B cell (primary cell): ENCODE data around the gene SPEN. TPM values are rescaled to one million over a fixed set of nuclear protein-coding genes. Genes with fewer than 3 reads are reported as not detected.

ENCODE experiments used
- ATAC-seq: fragments of 200-7000 bp; cut with Tn5 transposase; one replicate; pipeline ENCODE4 v1.10.0; 2021; ENCODE audit warnings: low read depth, mild to moderate bottlenecking, moderate number of reproducible peaks, moderate library complexity
- CTCF ChIA-PET: fragments of 350-600 bp; sonication (Branson Sonifier 250); formaldehyde crosslinking; loops from one replicate; lab custom pipeline; 2021; ENCODE audit warnings: antibody characterized with exemption, inconsistent platforms; lab: Charles Lee
- POLR2A ChIA-PET: fragments of 350-600 bp; sonication (Branson Sonifier 250); formaldehyde crosslinking; loops from one replicate; lab custom pipeline; 2021; ENCODE audit warnings: antibody characterized with exemption; lab: Charles Lee
- DNase-seq: peaks from one replicate; pipeline ENCODE4 v3.0.0; 2013
- H2AFZ ChIP-seq: 2 replicates; pipeline ENCODE4 v1.6.1; 2012; ENCODE audit warnings: mild to moderate bottlenecking, low read depth, low read length; ENCODE audit not compliant: insufficient read depth, poor library complexity, severe bottlenecking
- H3K27ac ChIP-seq, 2 donors: 1 replicate in 1 of 2; 2 replicates in 1 of 2; pipeline ENCODE4 v1.5.1; 2012 to 2013; ENCODE audit warnings: low read length in 2 of 2, mild to moderate bottlenecking in 2 of 2, moderate library complexity in 1 of 2
- H3K27me3 ChIP-seq, 4 experiments: fragments of 200-600 bp in 1 of 4; sonication (generic) in 1 of 4; replicated peaks in 1 of 4; 1 replicate in 2 of 4; 2 replicates in 2 of 4; pipeline versions ENCODE4 v1.6.1 to v1.7.0; 2013 to 2016; ENCODE audit warnings: low read length in 3 of 4, mild to moderate bottlenecking in 2 of 4, mixed read lengths in 1 of 4, moderate library complexity in 1 of 4; ENCODE audit not compliant: insufficient read depth in 4 of 4, control insufficient read depth in 3 of 4; ENCODE audit errors: control extremely low read depth in 1 of 4
- H3K36me3 ChIP-seq, 2 experiments: replicated peaks in 1 of 2; 1 replicate in 1 of 2; 2 replicates in 1 of 2; pipeline versions ENCODE4 v1.6.1 to v1.7.1; 2013; ENCODE audit warnings: low read length in 1 of 2; ENCODE audit not compliant: insufficient read depth in 2 of 2, control insufficient read depth in 1 of 2; ENCODE audit errors: control extremely low read depth in 1 of 2, extremely low read depth in 1 of 2
- H3K4me1 ChIP-seq, 2 donors: fragments of 200-600 bp in 1 of 2; sonication (generic) in 1 of 2; 1 replicate in 1 of 2; 2 replicates in 1 of 2; pipeline versions ENCODE4 v1.5.1 to v1.6.1; 2013 to 2017; ENCODE audit warnings: low read length in 2 of 2; ENCODE audit not compliant: control insufficient read depth in 2 of 2, insufficient read depth in 2 of 2
- H3K4me2 ChIP-seq: replicated peaks from 2 replicates; pipeline ENCODE3; 2012; ENCODE audit warnings: mild to moderate bottlenecking, low read depth, low read length; ENCODE audit not compliant: poor library complexity, severe bottlenecking
- H3K4me3 ChIP-seq, 5 experiments: fragments of 200-600 bp in 1 of 5; sonication (generic) in 1 of 5; 1 replicate in 3 of 5; 2 replicates in 2 of 5; pipeline versions ENCODE4 v1.5.1 to v1.7.0; 2011 to 2016; ENCODE audit warnings: low read length in 4 of 5, mild to moderate bottlenecking in 4 of 5, low read depth in 2 of 5, control low read depth in 1 of 5, moderate library complexity in 1 of 5; ENCODE audit not compliant: insufficient read depth in 1 of 5; ENCODE audit errors: control extremely low read depth in 1 of 5, extremely low read depth in 1 of 5
- H3K79me2 ChIP-seq: fragments of 200-600 bp; sonication (generic); one replicate; pipeline ENCODE4 v1.6.0; 2016; ENCODE audit warnings: low read length; ENCODE audit not compliant: control insufficient read depth, insufficient read depth
- H3K9ac ChIP-seq: fragments of 200-600 bp; sonication (generic); 2 replicates; pipeline ENCODE4 v1.6.1; 2017; ENCODE audit warnings: mild to moderate bottlenecking, low read length, moderate library complexity
- H3K9me3 ChIP-seq, 3 donors: one replicate each; pipeline versions ENCODE4 v1.6.1 to v1.7.1; 2013; ENCODE audit warnings: low read length in 2 of 3; ENCODE audit not compliant: control insufficient read depth in 2 of 3, insufficient read depth in 1 of 3; ENCODE audit errors: control extremely low read depth in 1 of 3
- H4K20me1 ChIP-seq: 2 replicates; pipeline ENCODE4 v1.6.0; 2012; ENCODE audit warnings: mild to moderate bottlenecking, low read length; ENCODE audit not compliant: insufficient read depth, control insufficient read depth, poor library complexity, severe bottlenecking
- H3K27ac Mint-ChIP-seq: one replicate; pipeline ENCODE4 v1.8.0; 2021; ENCODE audit warnings: mixed read lengths
- H3K27me3 Mint-ChIP-seq: one replicate; pipeline ENCODE4 v1.8.0; 2021; ENCODE audit warnings: mixed read lengths
- H3K4me1 Mint-ChIP-seq: one replicate; pipeline ENCODE4 v1.8.0; 2021; ENCODE audit warnings: mixed read lengths
- H3K4me3 Mint-ChIP-seq: one replicate; pipeline ENCODE4 v1.8.0; 2021; ENCODE audit warnings: mixed read lengths
- H3K9me3 Mint-ChIP-seq: one replicate; pipeline ENCODE4 v1.8.0; 2022; ENCODE audit warnings: mixed read lengths; ENCODE audit not compliant: insufficient read depth
- EZH2 ChIP-seq: IDR thresholded peaks from 2 replicates; pipeline ENCODE4 v1.6.1; 2012; ENCODE audit warnings: borderline replicate concordance, low read depth, mild to moderate bottlenecking, moderate library complexity, low read length; ENCODE audit not compliant: insufficient read depth, poor library complexity, severe bottlenecking
- WGBS: methylation state at CpG from one replicate; pipeline ENCODE4 v1.1.5; 2013; ENCODE audit warnings: missing lambda C conversion rate; ENCODE audit not compliant: insufficient coverage; 5-methylcytosine and 5-hydroxymethylcytosine counted together
- intact Hi-C: fragments of 100-400 bp; cut with micrococcal nuclease; formaldehyde crosslinking; loops from one replicate; pipeline ENCODE4 v1.10.0; 2022
- polyA plus RNA-seq: library from polyadenylated mRNA; depleted of rRNA; stranded (reverse); fragments of >200 nt; gene quantifications from 2 replicates; pipeline ENCODE4 v1.2.3, GENCODE V29; 2012
- total RNA-seq, 2 donors: library from RNA; stranded (reverse); fragments of 120-200 nt in 1 of 2; gene quantifications; 1 replicate in 1 of 2; 2 replicates in 1 of 2; pipeline versions ENCODE4 v1.2.3 to v1.2.4, GENCODE V29; 2013 to 2022
- TF ChIP-seq, protein P1 (sequence below): fragments of 200-600 bp; IDR thresholded peaks from one replicate; pipeline ENCODE4 v1.8.0; 2022; ENCODE audit warnings: antibody characterized with exemption, mild to moderate bottlenecking

The SPEN gene
- total and polyA plus RNA-seq, 2 donors (not counting 1 experiment from before 2014, with no cell fraction given), result 29.1 to 126 TPM

DNA sequence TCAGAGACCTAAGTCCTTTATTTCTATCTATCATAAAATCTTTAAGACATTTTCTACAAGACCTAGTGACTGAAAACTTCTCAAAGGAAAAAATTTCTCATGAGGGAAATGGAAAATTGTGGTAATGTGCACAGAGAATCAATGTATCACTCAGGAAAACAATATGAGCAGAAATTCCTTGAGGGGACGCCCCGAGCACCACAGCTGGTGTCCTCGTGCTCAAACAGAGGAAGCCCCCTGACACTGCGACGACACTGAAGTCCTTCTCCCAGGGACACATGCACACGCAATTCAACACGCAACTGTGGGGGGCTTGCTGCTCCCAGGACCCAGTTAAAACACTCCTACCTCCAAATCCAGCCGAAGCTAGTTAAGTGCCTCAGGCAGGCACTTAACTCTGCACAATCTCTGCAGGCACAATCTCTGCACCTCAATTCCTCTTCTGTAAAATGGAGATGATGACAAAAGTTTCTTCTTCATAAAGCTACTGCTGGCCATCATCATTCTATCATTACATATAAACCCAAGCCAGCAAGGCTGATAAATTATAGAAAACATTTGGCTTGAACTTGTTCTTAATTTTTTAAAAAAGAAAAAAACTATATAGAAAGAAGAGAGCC is 112.4 kb downstream of the SPEN start:
- Histone ChIP-seq H3K9me3 (no peaks in the 10 kb centered on the region), H3K36me3 (peaks cover 0 to 7% of the 10 kb centered on the region in 2 experiments), H4K20me1 (peaks cover 25% of the 10 kb centered on the region), H3K9ac (no peak overlapping the region), H3K4me1 (peaks cover 30 to 36% of the 10 kb centered on the region in 2 donors), H2AFZ (no peak overlapping the region), H3K4me2 (no peak overlapping the region), H3K79me2 (peaks cover 87% of the 10 kb centered on the region), H3K27ac (no peak overlapping the region), H3K27me3 (no peaks in the 10 kb centered on the region), H3K4me3 (no peak overlapping the region)
- H3K9me3 Mint-ChIP-seq, result no peaks in the 10 kb centered on the region
- no peak for ATAC-seq
- H3K4me1 Mint-ChIP-seq, result peaks cover 67% of the 10 kb centered on the region
- TF ChIP-seq, protein P1, sequence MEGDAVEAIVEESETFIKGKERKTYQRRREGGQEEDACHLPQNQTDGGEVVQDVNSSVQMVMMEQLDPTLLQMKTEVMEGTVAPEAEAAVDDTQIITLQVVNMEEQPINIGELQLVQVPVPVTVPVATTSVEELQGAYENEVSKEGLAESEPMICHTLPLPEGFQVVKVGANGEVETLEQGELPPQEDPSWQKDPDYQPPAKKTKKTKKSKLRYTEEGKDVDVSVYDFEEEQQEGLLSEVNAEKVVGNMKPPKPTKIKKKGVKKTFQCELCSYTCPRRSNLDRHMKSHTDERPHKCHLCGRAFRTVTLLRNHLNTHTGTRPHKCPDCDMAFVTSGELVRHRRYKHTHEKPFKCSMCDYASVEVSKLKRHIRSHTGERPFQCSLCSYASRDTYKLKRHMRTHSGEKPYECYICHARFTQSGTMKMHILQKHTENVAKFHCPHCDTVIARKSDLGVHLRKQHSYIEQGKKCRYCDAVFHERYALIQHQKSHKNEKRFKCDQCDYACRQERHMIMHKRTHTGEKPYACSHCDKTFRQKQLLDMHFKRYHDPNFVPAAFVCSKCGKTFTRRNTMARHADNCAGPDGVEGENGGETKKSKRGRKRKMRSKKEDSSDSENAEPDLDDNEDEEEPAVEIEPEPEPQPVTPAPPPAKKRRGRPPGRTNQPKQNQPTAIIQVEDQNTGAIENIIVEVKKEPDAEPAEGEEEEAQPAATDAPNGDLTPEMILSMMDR, result no peak
- TF ChIP-seq EZH2, result no peak
- ChIA-PET POLR2A (interaction anchor here (0.5 to 2.8 kb wide), 2 partner anchors 9 to 123 kb away, joined by 5 to 10 read pairs; no protein-coding TSS in a partner anchor), CTCF (interaction anchor here (1.2 to 5.3 kb wide), 2 partner anchors 94 to 144 kb away, joined by 3 to 19 read pairs; no protein-coding TSS in a partner anchor)
- no peak overlapping the region for H3K4me3 Mint-ChIP-seq
- intact Hi-C loops, result no loop called here
- no peak for DNase-seq
- H3K27ac Mint-ChIP-seq, result peak overlapping the region; percentile 81
- WGBS, result 84% methylated on average over 7 of the region's 8 CpGs
- no peaks in the 10 kb centered on the region for H3K27me3 Mint-ChIP-seq

DNA sequence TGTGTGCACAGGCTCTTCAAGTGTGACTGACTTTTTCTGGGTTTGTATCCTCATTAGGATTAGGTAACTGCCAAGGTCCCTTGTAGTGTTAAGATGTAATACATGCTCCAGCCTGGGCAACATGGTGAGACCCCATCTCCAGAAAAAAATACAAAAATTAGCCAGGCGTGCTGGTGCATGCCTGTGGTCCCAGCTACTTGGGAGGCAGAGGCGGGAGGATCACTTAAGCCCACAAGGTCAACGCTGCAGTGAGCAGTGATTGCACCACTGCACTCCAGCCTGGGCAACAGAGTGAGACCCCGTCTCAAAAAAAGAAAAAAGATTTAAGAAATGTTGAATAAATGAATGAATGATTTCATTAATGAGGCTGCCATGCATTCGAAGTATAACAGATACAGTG is 113.3 kb downstream of the SPEN start:
- Mint-ChIP-seq H3K9me3 (no peaks in the 10 kb centered on the region), H3K27me3 (no peaks in the 10 kb centered on the region), H3K27ac (peak overlapping the region; percentile 37), H3K4me1 (peaks cover 74% of the 10 kb centered on the region), H3K4me3 (no peak overlapping the region)
- H3K27me3 ChIP-seq, result no peaks in the 10 kb centered on the region
- peaks cover 39 to 45% of the 10 kb centered on the region in 2 donors for H3K4me1 ChIP-seq
- TF ChIP-seq EZH2, result no peak
- TF ChIP-seq, protein P1, result no peak
- no peaks in the 10 kb centered on the region for H3K9me3 ChIP-seq
- intact Hi-C loops, result no loop called here
- no peak overlapping the region for H3K27ac ChIP-seq
- no peak for ATAC-seq
- CTCF ChIA-PET, result interaction anchor here (1.1 to 1.5 kb wide), 2 partner anchors 13 to 23 kb away, joined by 3 to 7 read pairs; no protein-coding TSS in a partner anchor
- H3K4me2 ChIP-seq, result no peak overlapping the region
- peaks cover 78% of the 10 kb centered on the region for H3K79me2 ChIP-seq
- peaks cover 0 to 7% of the 10 kb centered on the region in 2 experiments for H3K36me3 ChIP-seq
- H3K9ac ChIP-seq, result no peak overlapping the region
- H3K4me3 ChIP-seq, result no peak overlapping the region
- H4K20me1 ChIP-seq, result peaks cover 22% of the 10 kb centered on the region
- 100% methylated on average over 3 of the region's 5 CpGs for WGBS
- no peak overlapping the region for H2AFZ ChIP-seq
- POLR2A ChIA-PET, result interaction anchor here (2.8 kb wide), 1 partner anchor 10 kb away, joined by 10 read pairs; no protein-coding TSS in a partner anchor
- DNase-seq, result no peak
